Mesendoderm (in vitro differentiated cells): ENCODE data around the gene TEX26.
"Not testable (repeated sequence)": the region's sequence is repeated elsewhere in the genome, so short reads cannot be mapped to it uniquely, and the experiment has no call there.

ENCODE experiments used
- DNase-seq: peaks from one replicate; pipeline ENCODE4 v3.0.0; 2013
- H2AK5ac ChIP-seq: 2 replicates; pipeline ENCODE4 v1.6.1; 2013; ENCODE audit warnings: low read length, inconsistent platforms
- H2BK120ac ChIP-seq: 2 replicates; pipeline ENCODE4 v1.6.1; 2013; ENCODE audit warnings: low read depth, mild to moderate bottlenecking, low read length, moderate library complexity, mixed read lengths
- H2BK15ac ChIP-seq: replicated peaks from 2 replicates; pipeline ENCODE4 v1.6.1; 2013; ENCODE audit warnings: low read depth, mild to moderate bottlenecking, moderate library complexity
- H2BK5ac ChIP-seq: 2 replicates; pipeline ENCODE4 v1.6.1; 2013; ENCODE audit warnings: low read length, inconsistent platforms
- H3K18ac ChIP-seq: 2 replicates; pipeline ENCODE4 v1.6.1; 2013; ENCODE audit warnings: mild to moderate bottlenecking, low read length, mixed read lengths
- H3K23ac ChIP-seq: one replicate; pipeline ENCODE4 v1.6.1; 2013; ENCODE audit warnings: low read length
- H3K27ac ChIP-seq: 2 replicates; pipeline ENCODE4 v1.5.1; 2013; ENCODE audit warnings: low read depth, mild to moderate bottlenecking, inconsistent platforms, low read length, moderate library complexity
- H3K27me3 ChIP-seq: 2 replicates; pipeline ENCODE4 v1.6.1; 2013; ENCODE audit warnings: low read length, control low read depth, mild to moderate bottlenecking, inconsistent platforms; ENCODE audit not compliant: insufficient read depth, poor library complexity
- H3K36me3 ChIP-seq: 2 replicates; pipeline ENCODE4 v1.6.1; 2013; ENCODE audit warnings: low read length, inconsistent platforms; ENCODE audit not compliant: control insufficient read depth, insufficient read depth
- H3K4ac ChIP-seq: one replicate; pipeline ENCODE4 v1.6.1; 2013; ENCODE audit warnings: low read depth, mild to moderate bottlenecking, low read length, moderate library complexity
- H3K4me1 ChIP-seq: 2 replicates; pipeline ENCODE4 v1.6.1; 2013; ENCODE audit warnings: low read depth, low read length, inconsistent platforms; ENCODE audit not compliant: control insufficient read depth
- H3K4me2 ChIP-seq: 2 replicates; pipeline ENCODE4 v1.6.1; 2013; ENCODE audit warnings: low read length
- H3K4me3 ChIP-seq: 2 replicates; pipeline ENCODE4 v1.5.1; 2013; ENCODE audit warnings: mild to moderate bottlenecking, low read length
- H3K56ac ChIP-seq: one replicate; pipeline ENCODE4 v1.6.1; 2013; ENCODE audit warnings: low read length
- H3K79me1 ChIP-seq: 2 replicates; pipeline ENCODE4 v1.6.1; 2013; ENCODE audit warnings: low read length, inconsistent platforms
- H3K79me2 ChIP-seq: 2 replicates; pipeline ENCODE4 v1.6.1; 2013; ENCODE audit warnings: mild to moderate bottlenecking, low read length; ENCODE audit not compliant: control insufficient read depth, insufficient read depth
- H3K9ac ChIP-seq: 2 replicates; pipeline ENCODE4 v1.6.1; 2013; ENCODE audit warnings: low read length, inconsistent platforms
- H4K5ac ChIP-seq: one replicate; pipeline ENCODE4 v1.6.1; 2013; ENCODE audit warnings: low read length
- H4K8ac ChIP-seq: one replicate; pipeline ENCODE4 v1.6.1; 2013; ENCODE audit warnings: low read depth, mild to moderate bottlenecking, control low read depth, low read length, moderate library complexity
- WGBS: extraction: QIAGEN DNeasy Blood & Tissue Kit; methylation state at CpG from one replicate; pipeline ENCODE4 v1.1.7; 2013; ENCODE audit warnings: low lambda C conversion rate, missing lambda C conversion rate; ENCODE audit not compliant: insufficient coverage; ENCODE audit errors: extremely low coverage; 5-methylcytosine and 5-hydroxymethylcytosine counted together

The TEX26 gene

DNA sequence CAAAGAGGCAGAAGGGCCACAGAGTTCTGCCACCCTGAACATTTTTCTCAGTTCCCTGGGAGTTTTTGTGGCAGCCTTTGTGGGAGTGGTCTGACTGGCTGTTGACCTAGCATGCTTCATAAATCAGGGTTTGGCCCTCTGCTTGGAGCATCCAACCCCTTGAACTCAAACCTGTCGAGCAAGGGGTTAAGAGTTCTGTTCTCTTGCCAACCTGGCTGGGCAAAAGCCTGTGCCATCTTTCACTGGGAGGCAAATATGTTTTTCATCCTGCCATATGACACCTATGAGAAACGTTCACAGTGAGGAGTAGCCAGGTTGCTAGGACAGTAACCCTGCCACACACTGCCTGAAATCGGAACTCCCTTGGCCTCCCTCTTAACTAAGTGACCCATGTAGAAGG lies 7.7 kb upstream of the TEX26 start:
- H3K27ac ChIP-seq, result no peak overlapping the region
- H2BK15ac ChIP-seq, result no peak overlapping the region
- no peaks in the 10 kb centered on the region for H3K27me3 ChIP-seq
- H2BK5ac ChIP-seq, result no peak overlapping the region
- H3K23ac ChIP-seq, result no peak overlapping the region
- H3K4me1 ChIP-seq, result no peaks in the 10 kb centered on the region
- H2BK120ac ChIP-seq, result no peak overlapping the region
- H3K18ac ChIP-seq, result no peak overlapping the region
- no CpG with 5 or more reads among the region's 3 CpGs for WGBS
- no peak overlapping the region for H3K4ac ChIP-seq
- H3K79me2 ChIP-seq, result no peaks in the 10 kb centered on the region
- H3K4me3 ChIP-seq, result no peak overlapping the region
- H3K56ac ChIP-seq, result no peak overlapping the region
- H3K4me2 ChIP-seq, result no peak overlapping the region
- H3K9ac ChIP-seq, result no peak overlapping the region
- H2AK5ac ChIP-seq, result no peak overlapping the region
- no peaks in the 10 kb centered on the region for H3K79me1 ChIP-seq
- H4K5ac ChIP-seq, result no peak overlapping the region
- no peak for DNase-seq
- H4K8ac ChIP-seq, result no peak overlapping the region
- H3K36me3 ChIP-seq, result no peaks in the 10 kb centered on the region

DNA sequence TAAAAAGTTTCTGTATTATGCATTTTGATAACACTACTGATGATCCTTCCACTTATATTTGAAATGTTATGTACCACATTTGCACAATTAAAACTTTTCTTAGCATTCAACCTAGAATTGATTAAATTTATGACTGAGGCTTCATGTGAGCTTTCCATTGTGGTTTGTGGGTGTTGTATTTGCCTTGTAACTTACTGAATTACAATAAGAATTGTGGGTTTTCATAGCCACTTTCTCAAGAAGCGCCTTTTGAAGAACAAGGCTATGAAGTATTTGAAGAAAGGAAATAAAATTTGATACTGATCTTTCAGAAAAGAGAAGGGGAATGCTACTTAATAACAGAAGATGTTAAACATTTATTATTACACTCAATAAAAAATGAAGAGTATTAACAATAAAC lies 7.0 kb upstream of the TEX26 start:
- no peak overlapping the region for H2BK5ac ChIP-seq
- H3K18ac ChIP-seq, result no peak overlapping the region
- H3K4me1 ChIP-seq, result no peaks in the 10 kb centered on the region
- no peak overlapping the region for H3K23ac ChIP-seq
- no peaks in the 10 kb centered on the region for H3K27me3 ChIP-seq
- H2BK15ac ChIP-seq, result no peak overlapping the region
- H3K27ac ChIP-seq, result no peak overlapping the region
- H4K5ac ChIP-seq, result no peak overlapping the region
- DNase-seq, result no peak
- no peaks in the 10 kb centered on the region for H3K36me3 ChIP-seq
- no peaks in the 10 kb centered on the region for H3K79me2 ChIP-seq
- WGBS, result no CpG with 5 or more reads among the region's 1 CpG
- H3K4me2 ChIP-seq, result no peak overlapping the region
- no peak overlapping the region for H3K4me3 ChIP-seq
- no peaks in the 10 kb centered on the region for H3K79me1 ChIP-seq
- no peak overlapping the region for H2BK120ac ChIP-seq
- H3K9ac ChIP-seq, result no peak overlapping the region
- H3K4ac ChIP-seq, result no peak overlapping the region
- H2AK5ac ChIP-seq, result no peak overlapping the region
- no peak overlapping the region for H4K8ac ChIP-seq
- no peak overlapping the region for H3K56ac ChIP-seq

DNA sequence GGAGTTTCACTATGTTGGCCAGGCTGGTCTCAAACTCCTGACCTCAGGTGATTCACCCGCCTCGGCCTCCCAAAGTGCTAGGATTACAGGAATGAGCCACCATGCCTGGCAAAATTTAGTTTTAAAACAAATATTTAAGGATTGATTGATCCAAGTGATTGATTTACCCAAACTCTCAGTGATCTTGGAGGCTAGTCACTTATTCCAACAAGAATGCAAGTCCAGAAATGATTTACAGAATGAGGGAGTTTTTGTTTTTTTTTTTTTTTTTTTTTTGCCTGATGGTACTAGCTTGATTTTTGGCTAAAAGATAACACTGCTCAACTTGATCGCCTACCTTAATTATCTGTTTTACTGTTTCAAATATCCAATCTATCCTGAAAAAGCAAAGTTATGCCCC lies 5.7 kb upstream of the TEX26 start:
- WGBS, result no CpG with 5 or more reads among the region's 3 CpGs
- Histone ChIP-seq H3K4me2 (no peak overlapping the region), H3K27me3 (no peaks in the 10 kb centered on the region), H3K9ac (no peak overlapping the region), H3K18ac (no peak overlapping the region), H2AK5ac (no peak overlapping the region), H3K79me1 (no peaks in the 10 kb centered on the region), H3K27ac (no peak overlapping the region), H4K5ac (no peak overlapping the region), H3K23ac (no peak overlapping the region), H3K56ac (no peak overlapping the region), H2BK120ac (no peak overlapping the region), H2BK15ac (no peak overlapping the region), H3K4me3 (no peak overlapping the region), H3K4me1 (no peaks in the 10 kb centered on the region), H3K79me2 (no peaks in the 10 kb centered on the region), H3K36me3 (no peaks in the 10 kb centered on the region), H3K4ac (no peak overlapping the region), H2BK5ac (no peak overlapping the region), H4K8ac (no peak overlapping the region)
- DNase-seq, result no peak

DNA sequence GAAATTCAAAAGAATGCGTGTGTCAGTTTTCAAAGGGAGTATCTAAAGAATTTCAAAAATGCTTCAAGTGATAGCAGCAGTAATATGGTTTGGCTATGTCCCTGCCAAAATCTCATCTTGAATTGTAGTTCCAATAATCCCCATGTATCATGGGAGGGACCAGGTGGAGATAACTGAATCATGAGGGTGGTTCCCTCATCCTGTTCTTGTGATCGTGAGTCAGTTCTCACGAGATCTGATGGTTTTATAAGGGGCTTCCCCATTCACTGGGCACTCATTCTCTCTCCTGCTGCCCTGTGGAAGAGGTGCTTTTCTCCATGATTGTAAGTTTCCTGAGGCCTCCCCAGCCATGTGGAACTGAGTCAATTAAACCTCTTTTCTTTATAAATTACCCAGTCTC lies 5.3 kb upstream of the TEX26 start:
- WGBS, result no CpG with 5 or more reads among the region's 3 CpGs

DNA sequence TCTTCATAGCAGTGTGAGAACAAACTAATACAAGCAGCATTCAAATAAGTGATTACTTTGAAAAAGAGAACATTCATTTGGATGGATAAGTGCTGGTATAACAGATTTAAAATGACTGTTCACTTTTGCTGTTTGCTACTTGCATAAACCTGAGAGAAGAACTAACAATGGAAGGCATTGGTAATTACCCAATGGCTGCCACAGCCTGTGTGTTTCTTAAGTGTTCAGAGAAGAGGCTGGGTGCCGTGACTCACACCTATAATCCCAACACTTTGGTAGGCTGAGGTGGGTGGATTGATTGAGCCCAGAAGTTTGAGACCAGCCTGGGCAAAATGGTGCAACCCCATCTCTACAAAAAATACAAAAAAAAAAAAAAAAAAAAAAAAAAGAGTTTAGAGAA lies 4.9 kb upstream of the TEX26 start:
- no peaks in the 10 kb centered on the region for H3K79me1 ChIP-seq
- no peak overlapping the region for H3K9ac ChIP-seq
- H3K56ac ChIP-seq, result no peak overlapping the region
- H3K36me3 ChIP-seq, result no peaks in the 10 kb centered on the region
- WGBS, result no CpG with 5 or more reads among the region's 1 CpG
- no peak overlapping the region for H4K8ac ChIP-seq
- no peak overlapping the region for H3K4ac ChIP-seq
- no peak overlapping the region for H3K27ac ChIP-seq
- H2BK120ac ChIP-seq, result no peak overlapping the region
- H3K4me2 ChIP-seq, result no peak overlapping the region
- no peak overlapping the region for H4K5ac ChIP-seq
- no peak for DNase-seq
- no peaks in the 10 kb centered on the region for H3K4me1 ChIP-seq
- no peak overlapping the region for H2BK5ac ChIP-seq
- H3K79me2 ChIP-seq, result no peaks in the 10 kb centered on the region
- H3K23ac ChIP-seq, result no peak overlapping the region
- H3K4me3 ChIP-seq, result no peak overlapping the region
- H3K27me3 ChIP-seq, result no peaks in the 10 kb centered on the region
- H2AK5ac ChIP-seq, result no peak overlapping the region
- no peak overlapping the region for H2BK15ac ChIP-seq
- no peak overlapping the region for H3K18ac ChIP-seq

More for the DNA sequence above, 5.3 kb upstream of the TEX26 start:
- not testable (repeated sequence) for H2AK5ac ChIP-seq, H3K23ac ChIP-seq, H3K4me1 ChIP-seq, H3K4me3 ChIP-seq, H2BK120ac ChIP-seq, H3K27ac ChIP-seq, H3K18ac ChIP-seq, H4K5ac ChIP-seq, H3K9ac ChIP-seq, H4K8ac ChIP-seq, H3K4ac ChIP-seq, DNase-seq, H3K36me3 ChIP-seq, H3K79me1 ChIP-seq, H3K79me2 ChIP-seq, H3K4me2 ChIP-seq, H2BK5ac ChIP-seq, H3K56ac ChIP-seq, H2BK15ac ChIP-seq, H3K27me3 ChIP-seq

DNA sequence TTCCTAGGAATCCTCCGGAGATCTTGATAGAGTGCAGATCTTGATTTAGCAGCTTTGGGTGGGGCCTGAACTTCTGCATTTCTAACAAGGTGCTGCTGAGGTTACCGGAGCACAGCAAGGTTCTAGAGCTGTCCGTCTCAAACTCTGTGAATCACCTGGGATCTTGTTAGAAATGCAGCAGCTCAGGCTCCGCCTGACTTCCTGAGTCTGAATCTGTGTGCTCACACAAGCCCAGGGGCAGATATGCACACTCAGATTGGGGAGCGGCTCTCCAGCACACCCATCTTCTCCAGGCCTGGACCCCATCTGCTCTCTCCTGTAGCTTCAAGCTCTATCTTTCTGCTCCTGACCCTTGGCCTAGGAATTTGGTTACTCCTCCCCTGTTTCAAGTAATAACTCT lies 3.5 kb upstream of the TEX26 start:
- Histone ChIP-seq H2BK5ac (no peak overlapping the region), H4K5ac (no peak overlapping the region), H3K4me2 (no peak overlapping the region), H3K4me3 (no peak overlapping the region), H3K4ac (no peak overlapping the region), H2BK15ac (no peak overlapping the region), H3K79me1 (no peaks in the 10 kb centered on the region), H3K36me3 (no peaks in the 10 kb centered on the region), H3K79me2 (no peaks in the 10 kb centered on the region), H3K4me1 (peaks cover 3% of the 10 kb centered on the region), H3K18ac (no peak overlapping the region), H2BK120ac (no peak overlapping the region), H3K27ac (no peak overlapping the region), H3K27me3 (no peaks in the 10 kb centered on the region), H2AK5ac (no peak overlapping the region), H3K56ac (no peak overlapping the region), H4K8ac (no peak overlapping the region), H3K9ac (no peak overlapping the region), H3K23ac (no peak overlapping the region)
- WGBS, result no CpG with 5 or more reads among the region's 5 CpGs
- no peak for DNase-seq
